ENCODE measurements around the gene HYOU1.
"Not testable (repeated sequence)": the region's sequence is repeated elsewhere in the genome, so short reads cannot be mapped to it uniquely, and the experiment has no call there.

HYOU1 gene

GRCh38 chr11:119018074-119018938 lies 38.7 kb downstream of the HYOU1 start, which contains the start of the genes RPS25 and TRAPPC4:
Gene RPS25, minus strand, starts transcription at chr11:119018343. Its CDS starts 59 bp downstream, at chr11:119018284.
Gene TRAPPC4, plus strand, starts transcription at chr11:119018766. Its CDS starts 30 bp downstream, at chr11:119018796.
- DNase-seq (ENCODE audit: low read depth) = peak; percentile 97

- DNase-seq (ENCODE audit: low read depth) = not testable (repeated sequence)
Observed at GRCh38 chr11:119017377-119017776, 39.6 kb downstream of the HYOU1 start.

GRCh38 chr11:119016216-119017009 lies 40.6 kb downstream of the HYOU1 start:
- no peak for DNase-seq (ENCODE audit: low read depth)

- peak; percentile 43 for DNase-seq (ENCODE audit: low read depth)
Observed at GRCh38 chr11:119015054-119015611, 41.9 kb downstream of the HYOU1 start.

GRCh38 chr11:119014209-119014924 lies 42.6 kb downstream of the HYOU1 start:
- DNase-seq (ENCODE audit: low read depth) = no peak

GRCh38 chr11:119012629-119013170 lies 44.3 kb downstream of the HYOU1 start:
- DNase-seq (ENCODE audit: low read depth) = no peak

GRCh38 chr11:119011476-119012053 lies 45.4 kb downstream of the HYOU1 start:
- no peak for DNase-seq (ENCODE audit: low read depth)

GRCh38 chr11:119006656-119007055 lies 50.3 kb downstream of the HYOU1 start:
- DNase-seq (ENCODE audit: low read depth) = no peak

GRCh38 chr11:119000906-119001305 lies 56.1 kb downstream of the HYOU1 start:
- DNase-seq (ENCODE audit: low read depth) = peak; percentile 80

GRCh38 chr11:118998822-118999221 lies 58.2 kb downstream of the HYOU1 start:
- peak; percentile 93 for DNase-seq (ENCODE audit: low read depth)

- no peak for DNase-seq (ENCODE audit: low read depth)
Observed at GRCh38 chr11:118998388-118998717, 58.7 kb downstream of the HYOU1 start.

GRCh38 chr11:118997627-118998387 lies 59.2 kb downstream of the HYOU1 start, which contains the start of gene CENATAC:
Gene CENATAC, plus strand, starts transcription at chr11:118998138. Its CDS starts 60 bp downstream, at chr11:118998198.
- DNase-seq (ENCODE audit: low read depth) = peak; percentile 93

GRCh38 chr11:118996926-118997626 lies 59.9 kb downstream of the HYOU1 start:
- peak; percentile 47 for DNase-seq (ENCODE audit: low read depth)
